ENCODE measurements around the gene PFN3.

The PFN3 gene

DNA sequence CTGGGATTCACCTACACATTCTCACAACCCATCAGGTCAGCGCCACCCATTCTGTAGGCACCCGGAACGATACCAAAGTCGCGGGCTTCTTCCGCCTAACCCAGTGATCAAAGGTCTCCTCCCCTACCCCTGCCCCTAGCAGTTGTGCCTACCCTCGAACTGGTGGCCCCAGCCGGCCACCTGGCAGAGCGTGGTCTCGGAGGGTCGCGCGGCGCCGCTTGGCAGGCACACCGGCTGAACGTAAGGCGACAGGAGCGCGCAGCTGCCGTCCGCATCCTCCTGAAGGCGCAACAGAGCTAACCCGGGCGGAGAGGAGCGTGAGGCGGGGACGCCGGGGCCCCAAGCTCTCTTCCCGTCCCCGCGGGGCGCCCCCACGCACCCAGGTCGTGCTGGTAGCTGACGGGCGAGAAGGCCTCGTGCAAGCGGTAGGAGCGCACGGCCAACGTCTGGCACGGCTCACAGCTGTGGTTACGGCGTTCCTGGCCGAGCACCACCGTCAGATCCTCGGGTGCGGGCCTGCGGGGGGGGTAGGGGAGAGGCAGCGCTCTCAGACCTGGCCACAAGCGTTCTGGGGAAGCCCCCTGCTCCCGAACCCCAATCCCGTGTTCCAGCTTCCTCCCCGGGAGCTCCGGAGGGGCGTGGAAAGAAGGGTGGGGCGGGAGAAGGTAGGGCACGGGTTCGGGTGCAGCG lies 2.8 kb upstream of the PFN3 start:
- Histone ChIP-seq H4K5ac (ENCODE audit: low read length) (no peak overlapping the region), H3K4me2 (ENCODE audit: low read length) (peak overlapping the region; percentile 34), H2BK5ac (ENCODE audit: low read length) (no peak overlapping the region), H4K8ac (ENCODE audit: low read depth, low read length) (no peak overlapping the region), H3K4me1 (ENCODE audit: control insufficient read depth, low read depth, low read length) (no peaks in the 10 kb centered on the region), H3K79me2 (ENCODE audit: control insufficient read depth, insufficient read depth, low read length) (no peaks in the 10 kb centered on the region), H3K79me1 (ENCODE audit: low read length) (no peaks in the 10 kb centered on the region), H3K27ac (ENCODE audit: low read depth, low read length) (no peak overlapping the region), H3K36me3 (ENCODE audit: control insufficient read depth, insufficient read depth, low read length) (no peaks in the 10 kb centered on the region), H3K4me3 (ENCODE audit: low read length) (no peak overlapping the region), H3K4ac (ENCODE audit: low read depth, low read length) (no peak overlapping the region), H2BK15ac (replicated peaks; ENCODE audit: low read depth) (no peak overlapping the region), H3K9ac (ENCODE audit: low read length) (peak overlapping the region; percentile 42), H2AK5ac (ENCODE audit: low read length) (no peak overlapping the region), H3K27me3 (ENCODE audit: insufficient read depth, low read length, poor library complexity) (peaks cover 4% of the 10 kb centered on the region), H3K23ac (ENCODE audit: low read length) (no peak overlapping the region), H3K56ac (ENCODE audit: low read length) (peak overlapping the region; percentile 85), H3K18ac (ENCODE audit: low read length) (no peak overlapping the region), H2BK120ac (ENCODE audit: low read depth, low read length) (no peak overlapping the region)
- DNase-seq: peak; percentile 36
- no CpG with 5 or more reads among the region's 61 CpGs for WGBS (ENCODE audit: extremely low coverage, insufficient coverage, low lambda C conversion rate)

DNA sequence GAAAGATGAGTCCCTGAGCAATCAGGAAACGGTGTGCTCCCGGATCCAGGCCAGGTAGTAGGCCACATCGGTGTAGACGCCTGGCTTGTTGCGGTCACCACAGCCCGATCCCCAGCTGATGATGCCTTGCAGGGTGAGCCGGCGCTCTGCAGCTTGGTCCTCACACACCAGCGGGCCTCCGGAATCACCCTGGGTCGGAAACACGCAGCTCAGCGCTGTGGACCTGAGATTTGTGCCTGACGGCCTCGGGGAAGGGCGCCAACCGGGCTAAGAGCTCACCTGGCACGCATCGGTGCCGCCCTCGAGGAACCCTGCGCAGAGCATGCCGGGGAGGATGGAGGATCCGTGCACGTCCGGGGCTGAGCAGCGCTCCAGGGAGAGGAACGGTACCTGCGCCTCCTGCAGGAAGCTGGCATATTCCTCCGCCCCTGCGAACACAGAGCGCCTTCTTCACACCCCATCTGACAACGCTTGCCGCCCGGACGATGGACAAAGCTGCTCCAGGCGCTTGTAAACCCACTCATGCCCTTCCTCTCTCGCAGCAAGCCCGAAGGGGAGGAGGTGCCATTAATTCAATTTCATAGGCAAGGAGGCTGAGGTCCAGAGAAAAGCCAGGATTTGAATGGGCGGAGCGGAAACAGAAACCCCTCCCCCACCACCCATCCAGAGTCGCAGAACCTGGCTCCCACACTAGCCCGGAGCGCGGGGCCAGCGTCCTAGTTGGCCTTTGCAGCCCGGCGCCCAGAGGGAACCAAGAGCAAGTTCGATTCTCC lies 2.0 kb upstream of the PFN3 start:
- H3K27ac ChIP-seq (ENCODE audit: low read depth, low read length): no peak overlapping the region
- H3K36me3 ChIP-seq (ENCODE audit: control insufficient read depth, insufficient read depth, low read length): no peaks in the 10 kb centered on the region
- H3K9ac ChIP-seq (ENCODE audit: low read length): peak overlapping the region; percentile 8
- H2BK15ac ChIP-seq (replicated peaks; ENCODE audit: low read depth): no peak overlapping the region
- H2BK5ac ChIP-seq (ENCODE audit: low read length): no peak overlapping the region
- no peak overlapping the region for H2BK120ac ChIP-seq (ENCODE audit: low read depth, low read length)
- H4K5ac ChIP-seq (ENCODE audit: low read length): no peak overlapping the region
- H2AK5ac ChIP-seq (ENCODE audit: low read length): no peak overlapping the region
- H3K4me2 ChIP-seq (ENCODE audit: low read length): peak overlapping the region; percentile 34
- H3K79me2 ChIP-seq (ENCODE audit: control insufficient read depth, insufficient read depth, low read length): no peaks in the 10 kb centered on the region
- peak overlapping the region; percentile 61 for H3K56ac ChIP-seq (ENCODE audit: low read length)
- H3K18ac ChIP-seq (ENCODE audit: low read length): no peak overlapping the region
- H3K27me3 ChIP-seq (ENCODE audit: insufficient read depth, low read length, poor library complexity): peaks cover 4% of the 10 kb centered on the region
- peak; percentile 92 for DNase-seq
- no peak overlapping the region for H3K23ac ChIP-seq (ENCODE audit: low read length)
- no peaks in the 10 kb centered on the region for H3K4me1 ChIP-seq (ENCODE audit: control insufficient read depth, low read depth, low read length)
- H3K4ac ChIP-seq (ENCODE audit: low read depth, low read length): no peak overlapping the region
- H3K79me1 ChIP-seq (ENCODE audit: low read length): no peaks in the 10 kb centered on the region
- WGBS (ENCODE audit: extremely low coverage, insufficient coverage, low lambda C conversion rate): no CpG with 5 or more reads among the region's 49 CpGs
- H3K4me3 ChIP-seq (ENCODE audit: low read length): no peak overlapping the region
- no peak overlapping the region for H4K8ac ChIP-seq (ENCODE audit: low read depth, low read length)

DNA sequence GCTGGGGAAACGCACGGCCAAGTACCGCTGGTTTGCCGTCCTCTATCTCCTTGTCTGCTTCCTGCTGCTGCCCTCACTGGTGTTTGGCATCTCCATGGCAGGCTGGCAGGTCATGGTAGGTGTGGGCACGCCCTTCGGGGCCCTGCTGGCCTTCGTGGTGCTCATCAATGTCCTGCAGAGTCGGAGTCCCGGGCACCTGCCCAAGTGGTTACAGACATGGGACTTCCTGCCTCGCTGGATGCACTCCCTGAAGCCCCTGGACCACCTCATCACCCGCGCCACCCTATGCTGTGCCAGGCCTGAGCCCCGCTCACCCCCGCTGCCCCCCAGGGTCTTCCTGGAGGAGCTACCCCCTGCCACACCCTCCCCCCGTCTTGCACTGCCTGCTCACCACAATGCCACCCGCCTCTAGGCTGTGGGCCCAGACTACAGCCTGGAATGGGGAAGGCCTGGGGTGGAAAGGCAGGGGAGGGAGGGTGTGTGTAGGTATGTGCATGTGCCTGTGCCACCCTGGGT lies 2.5 kb downstream of the PFN3 start:
- peaks cover 2% of the 10 kb centered on the region for H3K27me3 ChIP-seq (ENCODE audit: insufficient read depth, low read length, poor library complexity)
- no peaks in the 10 kb centered on the region for H3K4me1 ChIP-seq (ENCODE audit: control insufficient read depth, low read depth, low read length)
- no peak overlapping the region for H3K9ac ChIP-seq (ENCODE audit: low read length)
- no peaks in the 10 kb centered on the region for H3K79me2 ChIP-seq (ENCODE audit: control insufficient read depth, insufficient read depth, low read length)
- no peak overlapping the region for H4K8ac ChIP-seq (ENCODE audit: low read depth, low read length)
- H2BK120ac ChIP-seq (ENCODE audit: low read depth, low read length): no peak overlapping the region
- no peak overlapping the region for H3K4me2 ChIP-seq (ENCODE audit: low read length)
- no peak overlapping the region for H3K27ac ChIP-seq (ENCODE audit: low read depth, low read length)
- H3K18ac ChIP-seq (ENCODE audit: low read length): no peak overlapping the region
- no peaks in the 10 kb centered on the region for H3K36me3 ChIP-seq (ENCODE audit: control insufficient read depth, insufficient read depth, low read length)
- H3K23ac ChIP-seq (ENCODE audit: low read length): no peak overlapping the region
- no peak overlapping the region for H2BK15ac ChIP-seq (replicated peaks; ENCODE audit: low read depth)
- no peak overlapping the region for H3K4me3 ChIP-seq (ENCODE audit: low read length)
- WGBS (ENCODE audit: extremely low coverage, insufficient coverage, low lambda C conversion rate): no CpG with 5 or more reads among the region's 16 CpGs
- no peak overlapping the region for H2BK5ac ChIP-seq (ENCODE audit: low read length)
- no peak overlapping the region for H4K5ac ChIP-seq (ENCODE audit: low read length)
- no peak overlapping the region for H3K4ac ChIP-seq (ENCODE audit: low read depth, low read length)
- DNase-seq: no peak
- no peak overlapping the region for H3K56ac ChIP-seq (ENCODE audit: low read length)
- H2AK5ac ChIP-seq (ENCODE audit: low read length): no peak overlapping the region
- no peaks in the 10 kb centered on the region for H3K79me1 ChIP-seq (ENCODE audit: low read length)

DNA sequence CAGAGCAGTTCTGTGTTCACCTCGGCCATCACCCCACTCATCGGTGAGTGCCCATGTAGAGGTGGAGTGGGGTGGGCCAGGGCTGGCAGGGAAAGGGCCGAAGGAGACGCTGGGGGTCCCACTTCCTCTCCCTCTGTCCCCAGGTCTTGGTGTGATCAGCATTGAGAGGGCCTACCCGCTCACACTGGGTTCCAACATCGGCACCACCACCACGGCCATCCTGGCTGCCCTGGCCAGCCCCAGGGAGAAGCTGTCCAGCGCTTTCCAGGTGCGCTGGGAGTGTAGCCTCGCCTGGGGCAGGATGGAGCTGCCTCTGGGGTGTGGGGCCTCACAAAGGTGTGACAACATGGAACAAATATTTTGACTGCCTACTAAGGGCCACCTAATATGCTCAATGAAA lies 3.7 kb downstream of the PFN3 start:
- WGBS (ENCODE audit: extremely low coverage, insufficient coverage, low lambda C conversion rate): no CpG with 5 or more reads among the region's 10 CpGs
- peaks cover 2% of the 10 kb centered on the region for H3K27me3 ChIP-seq (ENCODE audit: insufficient read depth, low read length, poor library complexity)

DNA sequence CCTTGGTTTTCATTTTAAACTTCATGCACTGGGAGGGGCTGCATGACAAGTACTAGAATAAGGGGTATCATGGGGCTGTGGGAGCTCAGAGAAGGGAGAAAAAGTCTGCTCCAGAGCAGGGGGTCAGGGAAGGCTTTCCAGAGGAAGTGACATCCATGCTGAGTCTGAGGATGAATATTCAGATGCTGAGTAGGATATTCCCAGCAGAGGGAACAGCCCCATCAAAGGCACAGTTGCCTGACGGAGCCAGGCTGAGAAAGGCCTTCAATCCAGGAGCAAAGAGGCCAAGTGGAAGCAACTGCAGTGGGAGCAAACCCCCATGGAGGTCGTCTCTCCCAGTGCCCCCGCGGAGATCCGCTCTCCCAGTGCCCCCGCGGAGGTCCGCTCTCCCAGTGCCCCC lies 4.4 kb downstream of the PFN3 start:
- no peak for DNase-seq
- Histone ChIP-seq H3K23ac (ENCODE audit: low read length) (no peak overlapping the region), H3K36me3 (ENCODE audit: control insufficient read depth, insufficient read depth, low read length) (no peaks in the 10 kb centered on the region), H3K79me1 (ENCODE audit: low read length) (no peaks in the 10 kb centered on the region), H2BK120ac (ENCODE audit: low read depth, low read length) (no peak overlapping the region), H2BK5ac (ENCODE audit: low read length) (no peak overlapping the region), H3K56ac (ENCODE audit: low read length) (no peak overlapping the region), H2AK5ac (ENCODE audit: low read length) (no peak overlapping the region), H4K5ac (ENCODE audit: low read length) (no peak overlapping the region), H3K27me3 (ENCODE audit: insufficient read depth, low read length, poor library complexity) (no peaks in the 10 kb centered on the region), H3K4me2 (ENCODE audit: low read length) (no peak overlapping the region), H3K18ac (ENCODE audit: low read length) (no peak overlapping the region), H3K9ac (ENCODE audit: low read length) (no peak overlapping the region), H3K4ac (ENCODE audit: low read depth, low read length) (no peak overlapping the region), H3K79me2 (ENCODE audit: control insufficient read depth, insufficient read depth, low read length) (no peaks in the 10 kb centered on the region), H2BK15ac (replicated peaks; ENCODE audit: low read depth) (no peak overlapping the region), H4K8ac (ENCODE audit: low read depth, low read length) (no peak overlapping the region), H3K4me1 (ENCODE audit: control insufficient read depth, low read depth, low read length) (no peaks in the 10 kb centered on the region), H3K4me3 (ENCODE audit: low read length) (no peak overlapping the region), H3K27ac (ENCODE audit: low read depth, low read length) (no peak overlapping the region)
- WGBS (ENCODE audit: extremely low coverage, insufficient coverage, low lambda C conversion rate): no CpG with 5 or more reads among the region's 8 CpGs

More for the DNA sequence above, 3.7 kb downstream of the PFN3 start:
- H4K8ac ChIP-seq (ENCODE audit: low read depth, low read length): no peak overlapping the region
- no peaks in the 10 kb centered on the region for H3K79me2 ChIP-seq (ENCODE audit: control insufficient read depth, insufficient read depth, low read length)
- H3K79me1 ChIP-seq (ENCODE audit: low read length): no peaks in the 10 kb centered on the region
- H3K56ac ChIP-seq (ENCODE audit: low read length): peak overlapping the region; percentile 15
- no peak overlapping the region for H3K27ac ChIP-seq (ENCODE audit: low read depth, low read length)
- H3K4me2 ChIP-seq (ENCODE audit: low read length): no peak overlapping the region
- no peak overlapping the region for H2BK120ac ChIP-seq (ENCODE audit: low read depth, low read length)
- DNase-seq: no peak
- no peaks in the 10 kb centered on the region for H3K36me3 ChIP-seq (ENCODE audit: control insufficient read depth, insufficient read depth, low read length)
- H2BK5ac ChIP-seq (ENCODE audit: low read length): no peak overlapping the region
- H3K4me1 ChIP-seq (ENCODE audit: control insufficient read depth, low read depth, low read length): no peaks in the 10 kb centered on the region
- no peak overlapping the region for H3K18ac ChIP-seq (ENCODE audit: low read length)
- H4K5ac ChIP-seq (ENCODE audit: low read length): no peak overlapping the region
- no peak overlapping the region for H3K4me3 ChIP-seq (ENCODE audit: low read length)
- no peak overlapping the region for H2BK15ac ChIP-seq (replicated peaks; ENCODE audit: low read depth)
- no peak overlapping the region for H2AK5ac ChIP-seq (ENCODE audit: low read length)
- no peak overlapping the region for H3K9ac ChIP-seq (ENCODE audit: low read length)
- no peak overlapping the region for H3K23ac ChIP-seq (ENCODE audit: low read length)
- no peak overlapping the region for H3K4ac ChIP-seq (ENCODE audit: low read depth, low read length)

All from mesendoderm (in vitro differentiated cells).